GM18526 (cell line): ENCODE data around the gene NAA35.

Experiments used
- POLR2A ChIP-seq: IDR thresholded peaks from 3 replicates; pipeline ENCODE4 v1.6.1; 2011; ENCODE audit not compliant: insufficient read length; ENCODE audit errors: extremely low read depth

The NAA35 gene

GRCh38 chr9:85940832-85941621 is at the start of gene NAA35:
Gene NAA35, plus strand, starts transcription at chr9:85941146. Its CDS starts 1,014 bp downstream, at chr9:85942160.
- peak; percentile 45 for TF ChIP-seq POLR2A

GRCh38 chr9:85892401-85892800 is 48.5 kb upstream of the NAA35 start:
- no peak for TF ChIP-seq POLR2A

DNA sequence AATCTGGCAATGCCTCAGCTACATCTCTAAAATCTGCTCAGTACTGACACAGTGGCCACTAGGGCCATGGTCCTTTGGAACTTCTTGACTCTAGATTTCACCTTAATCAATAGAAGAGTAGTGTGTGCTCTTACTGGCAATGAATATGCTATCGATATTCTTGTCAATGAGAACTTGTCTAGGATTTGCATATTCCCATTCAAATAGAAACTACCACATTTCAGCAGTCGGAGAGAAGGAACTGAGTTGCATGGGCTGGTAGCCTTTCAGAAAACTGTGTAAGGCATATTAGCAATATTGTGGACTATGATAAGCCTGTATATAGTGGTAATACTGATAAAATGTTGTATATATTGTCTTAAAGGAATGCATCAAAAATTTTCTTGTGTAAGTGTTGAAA is 45.3 kb upstream of the NAA35 start:
- TF ChIP-seq POLR2A: no peak

DNA sequence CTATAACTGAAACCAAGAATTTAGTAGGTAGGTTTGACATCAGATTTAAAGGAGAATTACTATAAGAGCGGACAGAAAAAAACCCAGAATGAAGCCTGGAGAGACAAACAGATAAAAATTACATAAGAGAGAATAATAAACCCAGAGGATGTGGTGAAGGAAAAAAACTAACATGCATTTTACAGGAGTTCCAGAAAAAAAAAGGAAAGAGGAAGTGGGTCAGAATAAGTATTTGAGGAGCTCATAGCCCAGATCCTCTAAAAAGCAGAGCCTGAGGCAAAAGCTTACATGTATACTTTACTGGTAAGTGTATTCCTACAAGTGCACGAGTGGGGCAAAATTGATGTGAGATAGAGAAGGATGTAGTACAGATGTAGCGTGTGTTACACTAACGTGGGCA is 43.1 kb upstream of the NAA35 start:
- no peak for TF ChIP-seq POLR2A

DNA sequence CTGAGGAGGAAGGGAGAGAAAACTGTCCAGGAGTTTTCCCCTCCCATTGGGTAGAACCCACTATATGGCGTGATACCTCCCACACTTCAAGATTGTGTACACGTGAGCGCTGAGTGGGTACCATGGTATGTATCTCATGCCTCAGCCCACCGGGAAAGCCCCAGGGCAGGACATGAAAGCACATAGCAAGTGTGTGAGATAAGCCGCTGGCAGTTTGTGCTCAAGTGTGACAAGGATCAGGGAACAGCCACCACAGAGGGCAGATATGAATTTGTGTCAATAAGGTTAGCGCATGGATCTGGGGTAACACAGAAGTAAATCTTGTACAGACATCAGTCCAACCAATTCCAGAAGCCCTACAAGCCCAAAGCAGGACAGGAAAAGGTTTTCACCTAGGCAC is 42.6 kb upstream of the NAA35 start:
- TF ChIP-seq POLR2A: no peak

- TF ChIP-seq POLR2A: no peak
Observed at GRCh38 chr9:85899388-85899787, 41.6 kb upstream of the NAA35 start.

DNA sequence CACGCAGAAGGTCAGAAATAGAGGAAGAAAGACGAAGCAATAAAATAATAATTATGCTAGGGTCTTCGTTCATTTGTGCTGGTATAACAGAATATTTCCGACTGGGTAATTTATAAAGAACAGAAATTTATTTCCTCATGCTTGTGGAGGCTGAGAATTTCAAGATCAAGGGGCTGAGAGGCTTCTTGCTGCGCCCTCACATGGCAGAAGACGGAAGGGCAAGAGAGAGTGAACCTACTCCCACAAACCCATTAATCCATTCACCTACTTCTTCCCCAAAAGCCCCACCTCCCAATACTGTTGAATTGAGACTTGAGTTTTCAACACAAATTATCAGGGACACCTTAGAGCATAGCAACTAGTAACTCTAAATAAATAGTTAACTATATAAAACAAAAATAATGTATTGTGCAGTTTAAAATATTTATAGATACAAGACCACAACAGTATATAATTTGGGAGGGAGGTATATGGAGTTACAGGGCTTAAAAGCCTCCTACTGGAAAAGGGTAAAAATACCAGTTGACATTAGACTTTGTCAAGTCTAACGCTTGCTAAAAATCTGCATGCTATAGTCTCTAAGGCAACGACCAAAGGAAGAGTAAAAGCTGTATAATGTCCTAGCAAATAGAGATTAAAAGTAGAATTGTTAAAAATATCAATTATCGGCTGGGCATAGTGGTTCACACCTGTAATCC is 40.3 kb upstream of the NAA35 start:
- TF ChIP-seq POLR2A: no peak

DNA sequence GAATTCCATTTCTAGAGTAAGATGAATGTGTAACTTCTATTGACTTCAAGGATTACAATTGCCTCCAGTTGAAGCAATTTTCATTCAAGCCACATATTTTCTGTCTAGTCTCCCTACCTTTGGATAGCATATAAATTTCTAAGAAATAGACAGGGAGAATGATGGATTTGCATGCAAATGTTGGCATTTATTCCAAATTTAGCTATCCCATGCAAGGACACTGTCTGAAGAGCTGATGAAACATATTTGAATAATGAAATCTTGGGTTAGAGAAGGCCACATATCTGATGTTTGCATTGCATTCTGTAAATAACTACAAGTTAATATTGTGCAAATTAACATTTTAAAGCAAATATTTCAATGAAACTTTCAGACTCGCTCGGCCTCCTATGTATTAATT is 36.0 kb upstream of the NAA35 start:
- TF ChIP-seq POLR2A: no peak

- no peak for TF ChIP-seq POLR2A
Observed at GRCh38 chr9:85905957-85906356, 35.0 kb upstream of the NAA35 start.

DNA sequence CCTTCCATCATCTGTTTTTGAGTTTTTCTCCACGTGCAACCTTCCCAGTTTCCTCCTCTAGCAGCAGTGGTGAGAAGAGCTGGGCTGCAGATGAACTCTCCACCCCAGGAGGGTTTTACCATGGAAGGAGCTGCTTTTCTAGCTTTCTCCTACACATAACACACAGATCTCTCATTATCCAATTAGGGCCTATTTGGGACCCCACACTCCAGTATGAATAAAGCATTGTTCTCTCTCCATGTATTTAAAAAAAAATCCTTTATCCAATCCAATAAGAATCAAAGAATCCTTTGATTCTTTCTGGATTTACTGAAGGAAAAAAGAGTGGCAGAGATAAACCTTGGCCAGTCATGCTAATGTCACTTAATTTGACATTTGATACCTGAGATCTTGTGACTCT is 31.6 kb upstream of the NAA35 start:
- TF ChIP-seq POLR2A: no peak

GRCh38 chr9:85914108-85914507 is 26.8 kb upstream of the NAA35 start:
- TF ChIP-seq POLR2A: no peak

- TF ChIP-seq POLR2A: no peak
Observed at GRCh38 chr9:85917756-85918155, 23.2 kb upstream of the NAA35 start.

DNA sequence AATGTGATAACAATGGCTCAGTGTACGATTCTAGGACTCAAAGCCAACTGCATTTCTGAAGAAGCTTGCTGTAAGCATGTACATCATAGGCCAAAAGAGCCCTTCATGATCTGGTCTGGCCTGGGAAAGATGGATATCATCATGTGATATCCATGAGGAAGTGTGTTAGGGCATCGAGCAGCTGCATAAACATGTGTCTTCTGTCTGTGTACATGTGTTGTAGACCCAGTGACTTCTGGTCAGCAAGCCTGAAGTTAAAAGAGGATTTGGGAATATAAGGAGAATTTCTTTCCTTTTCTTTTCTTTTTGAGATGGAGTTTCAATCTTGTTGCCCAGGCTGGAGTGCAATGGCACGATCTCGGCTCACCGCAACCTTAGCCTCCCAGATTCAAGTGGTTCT is 15.5 kb upstream of the NAA35 start:
- no peak for TF ChIP-seq POLR2A

GRCh38 chr9:85927076-85927475 is 13.9 kb upstream of the NAA35 start:
- no peak for TF ChIP-seq POLR2A

DNA sequence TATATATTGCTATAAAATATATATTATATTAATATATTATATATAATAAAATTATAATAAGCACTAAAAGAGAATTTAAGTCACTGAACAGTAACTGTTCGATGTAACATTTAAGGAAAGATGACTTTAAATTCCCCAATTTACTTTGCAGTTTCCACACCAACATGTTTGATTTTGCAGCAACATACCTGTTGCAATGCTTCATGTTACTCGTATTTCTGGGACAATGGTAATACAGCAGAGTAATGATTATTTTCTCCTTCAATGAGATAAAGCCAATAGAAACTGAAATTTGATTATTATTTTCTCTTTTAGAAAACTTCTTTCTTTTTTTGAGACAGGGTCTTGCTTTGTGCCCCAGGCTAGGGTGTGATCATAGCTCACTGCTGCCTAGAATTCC is 9.5 kb upstream of the NAA35 start:
- no peak for TF ChIP-seq POLR2A

- TF ChIP-seq POLR2A: peak; percentile 80
Observed at GRCh38 chr9:85940275-85940831, 593 bp upstream of the NAA35 start.
